ENCODE results near the gene SLC39A12. TPM values are rescaled to one million over a fixed set of nuclear protein-coding genes. Genes with fewer than 3 reads are reported as not detected.
A peak's percentile ranks its signal among the peaks of the same experiment; 100 is the strongest.

SLC39A12 gene
- polyA plus RNA-seq, 1 donor: not detected

GRCh38 chr10:18059826-18060559 is 108.3 kb downstream of the SLC39A12 start:
- DNase-seq: no peak

GRCh38 chr10:18066947-18067346 is 115.2 kb downstream of the SLC39A12 start:
- DNase-seq: no peak

GRCh38 chr10:18068401-18068800 is 116.7 kb downstream of the SLC39A12 start:
- DNase-seq: peak; percentile 17

GRCh38 chr10:18071591-18071990 is 119.9 kb downstream of the SLC39A12 start:
- DNase-seq: no peak

GRCh38 chr10:18073314-18073713 is 121.6 kb downstream of the SLC39A12 start:
- no peak for DNase-seq

- no peak for DNase-seq
These were observed 124.2 kb downstream of the SLC39A12 start for GRCh38 chr10:18075881-18076280.

GRCh38 chr10:18079665-18080295 is 128.1 kb downstream of the SLC39A12 start:
- DNase-seq: no peak

- no peak for DNase-seq
These were observed 130.7 kb downstream of the SLC39A12 start for GRCh38 chr10:18082381-18082780.

- no peak for DNase-seq
These were observed 134.1 kb downstream of the SLC39A12 start for GRCh38 chr10:18085855-18086254.

GRCh38 chr10:18086746-18087145 is 135.0 kb downstream of the SLC39A12 start:
- no peak for DNase-seq

- no peak for DNase-seq
These were observed 135.6 kb downstream of the SLC39A12 start for GRCh38 chr10:18087355-18087754.

Other genes with a start within 250 kb of the SLC39A12 start
- 0.49 TPM for gene TMEM236, start 199.7 kb upstream of the SLC39A12 start, polyA plus RNA-seq (ENCODE audit: insufficient read length)
- gene MRC1, start 142.6 kb upstream of the SLC39A12 start, polyA plus RNA-seq (ENCODE audit: insufficient read length): 13.7 TPM
- gene CACNB2, start 188.5 kb downstream of the SLC39A12 start, polyA plus RNA-seq (ENCODE audit: insufficient read length): 1.2 TPM

Measured in hindlimb muscle (tissue), 1 donor.